Measurements from ENCODE around the gene GJD3. TPM values are rescaled to one million over a fixed set of nuclear protein-coding genes. Genes with fewer than 3 reads are reported as not detected.
"Not testable (repeated sequence)": the region's sequence is repeated elsewhere in the genome, so short reads cannot be mapped to it uniquely, and the experiment has no call there.

GJD3 gene
- total and polyA plus RNA-seq, 2 of the 4 experiments (the other 2 are of a cell fraction) = 0.10 TPM; not detected in 1

GRCh38 chr17:40369923-40370322 lies 5.4 kb upstream of the GJD3 start:
- no peak overlapping the region for H3K56ac ChIP-seq (ENCODE audit: extremely low read depth, insufficient read depth, low read length)
- no peak overlapping the region for H2BK5ac ChIP-seq (ENCODE audit: low read depth, low read length, poor library complexity, severe bottlenecking)
- no peaks in the 10 kb centered on the region for H3K9me1 ChIP-seq (ENCODE audit: insufficient read depth, low read length)
- no peaks in the 10 kb centered on the region for H4K20me1 ChIP-seq (ENCODE audit: insufficient read depth, low read length)
- H3K4me2 ChIP-seq (ENCODE audit: low read depth, low read length) = no peak overlapping the region
- no peak overlapping the region for H2AFZ ChIP-seq (replicated peaks; ENCODE audit: low read length, poor library complexity)
- no peaks in the 10 kb centered on the region for H3K36me3 ChIP-seq (ENCODE audit: control insufficient read depth, insufficient read depth, low read length)
- H2BK120ac ChIP-seq (ENCODE audit: low read depth, low read length) = no peak overlapping the region
- 100% methylated on average over 2 of the region's 7 CpGs; no CpG with 5 or more reads in 1 of the 2 experiments for WGBS, 2 experiments (ENCODE audit: extremely low coverage in 2 of 2, insufficient read length in 1 of 2)
- no peak overlapping the region for H2BK20ac ChIP-seq (ENCODE audit: low read depth, low read length)
- no peak for ATAC-seq (ENCODE audit: low read depth)
- DNase-seq = no peak
- TF ChIP-seq FOS (IDR thresholded peaks at IDR 0.05; ENCODE audit: low read depth, low read length) = no peak
- TF ChIP-seq ELK1 (IDR thresholded peaks at IDR 0.05; ENCODE audit: borderline replicate concordance, low read depth, low read length) = no peak
- no peak for TF ChIP-seq MXI1 (IDR thresholded peaks at IDR 0.05; ENCODE audit: borderline replicate concordance, low read depth, low read length)
- no peak for TF ChIP-seq BHLHE40 (IDR thresholded peaks at IDR 0.05; ENCODE audit: low read depth, low read length)
- TF ChIP-seq CHD1 (IDR thresholded peaks at IDR 0.05; ENCODE audit: low read depth, low read length) = no peak
- no peak for TF ChIP-seq RAD21 (IDR thresholded peaks at IDR 0.05; ENCODE audit: low read length)
- TF ChIP-seq MAZ (IDR thresholded peaks at IDR 0.05; ENCODE audit: borderline replicate concordance, low read depth, low read length) = no peak
- TF ChIP-seq RCOR1 (IDR thresholded peaks at IDR 0.05; ENCODE audit: insufficient replicate concordance, low read length) = no peak
- H3K4me3 ChIP-seq (ENCODE audit: insufficient read depth, low read depth, low read length) = no peak overlapping the region
- H2BK15ac ChIP-seq (ENCODE audit: low read depth, low read length) = no peak overlapping the region
- peak overlapping the region; percentile 24 for H2AK9ac ChIP-seq (replicated peaks; ENCODE audit: low read depth, low read length, poor library complexity)
- no peak overlapping the region for H2AK5ac ChIP-seq (ENCODE audit: low read depth, low read length)
- H3K23ac ChIP-seq (ENCODE audit: low read depth, low read length) = no peak overlapping the region
- H3K27ac ChIP-seq (ENCODE audit: insufficient read depth, low read length) = no peak overlapping the region
- H3K4me1 ChIP-seq (ENCODE audit: control insufficient read depth, insufficient read depth, low read length) = no peaks in the 10 kb centered on the region
- intact Hi-C loops (cut with micrococcal nuclease) = loop anchor here (10.0 kb wide), 1 partner anchor 425 kb away; the partner anchor contains the start of gene KRT28
- no peak overlapping the region for H4K91ac ChIP-seq (ENCODE audit: insufficient read depth, low read depth, low read length)
- no peak overlapping the region for H4K8ac ChIP-seq (ENCODE audit: low read depth in 2 of 2, low read length in 2 of 2)
- no peak overlapping the region for H3K9ac ChIP-seq (ENCODE audit: low read depth, low read length)
- no peak overlapping the region for H3K18ac ChIP-seq (ENCODE audit: low read depth, low read length)
- H3K14ac ChIP-seq (replicated peaks; ENCODE audit: low read depth, low read length) = no peak overlapping the region
- 0 out of 2 replicates have a peak, but pooled peaks cover 2% of the 10 kb centered on the region for H3K9me3 ChIP-seq (ENCODE audit: control insufficient read depth, insufficient read depth, low read length)
- in situ Hi-C loops (cut with MboI; ENCODE audit: low sequenced_read_pairs) = loop anchor here (25.0 kb wide), 2 partner anchors 417 to 1292 kb away; partner anchors contain the start of genes KRT27 and KRT28
- H3K79me1 ChIP-seq (ENCODE audit: low read depth in 1 of 2, low read length in 2 of 2) = no peaks in the 10 kb centered on the region
- dilution Hi-C loops (cut with HindIII; ENCODE audit: low sequenced_read_pairs, unreplicated experiment) = no loop called here
- ChIA-PET CTCF (no interaction called here), POLR2A (ENCODE audit: unreplicated experiment) (no interaction called here)
- no peaks in the 10 kb centered on the region for H3K27me3 ChIP-seq (ENCODE audit: control insufficient read depth, insufficient read depth, low read length)
- no TSS peak for BruUV-seq (replicated peaks)
- no peak overlapping the region for H4K5ac ChIP-seq (ENCODE audit: low read depth, low read length)
- no peak overlapping the region for H3K4ac ChIP-seq (ENCODE audit: low read depth, low read length)

- intact Hi-C loops (cut with micrococcal nuclease) (loop anchor here (10.0 kb wide), 1 partner anchor 427 kb away; the partner anchor contains the start of gene KRT28), in situ Hi-C loops (cut with MboI; ENCODE audit: low sequenced_read_pairs) (loop anchor here (25.0 kb wide), 2 partner anchors 420 to 1295 kb away; partner anchors contain the start of genes KRT27 and KRT28)
- H2AFZ ChIP-seq (replicated peaks; ENCODE audit: low read length, poor library complexity); H3K14ac ChIP-seq (replicated peaks; ENCODE audit: low read depth, low read length); H3K36me3 ChIP-seq (ENCODE audit: control insufficient read depth, insufficient read depth, low read length); H3K4me1 ChIP-seq (ENCODE audit: control insufficient read depth, insufficient read depth, low read length); ATAC-seq (ENCODE audit: low read depth); H3K9ac ChIP-seq (ENCODE audit: low read depth, low read length); H3K27me3 ChIP-seq (ENCODE audit: control insufficient read depth, insufficient read depth, low read length); dilution Hi-C loops (cut with HindIII; ENCODE audit: low sequenced_read_pairs, unreplicated experiment); H2BK15ac ChIP-seq (ENCODE audit: low read depth, low read length); H2BK5ac ChIP-seq (ENCODE audit: low read depth, low read length, poor library complexity, severe bottlenecking); H2AK9ac ChIP-seq (replicated peaks; ENCODE audit: low read depth, low read length, poor library complexity); BruUV-seq (replicated peaks); H2BK120ac ChIP-seq (ENCODE audit: low read depth, low read length); H3K4me3 ChIP-seq (ENCODE audit: insufficient read depth, low read depth, low read length); H3K18ac ChIP-seq (ENCODE audit: low read depth, low read length); H3K56ac ChIP-seq (ENCODE audit: extremely low read depth, insufficient read depth, low read length); H4K8ac ChIP-seq (ENCODE audit: low read depth in 2 of 2, low read length in 2 of 2); H3K4me2 ChIP-seq (ENCODE audit: low read depth, low read length); H4K5ac ChIP-seq (ENCODE audit: low read depth, low read length); H2BK20ac ChIP-seq (ENCODE audit: low read depth, low read length); POLR2A ChIA-PET (ENCODE audit: unreplicated experiment); H3K9me3 ChIP-seq (ENCODE audit: control insufficient read depth, insufficient read depth, low read length); H2AK5ac ChIP-seq (ENCODE audit: low read depth, low read length); H3K23ac ChIP-seq (ENCODE audit: low read depth, low read length); DNase-seq; CTCF ChIA-PET; H3K9me1 ChIP-seq (ENCODE audit: insufficient read depth, low read length); H4K91ac ChIP-seq (ENCODE audit: insufficient read depth, low read depth, low read length); H4K20me1 ChIP-seq (ENCODE audit: insufficient read depth, low read length); H3K79me1 ChIP-seq (ENCODE audit: low read depth in 1 of 2, low read length in 2 of 2); H3K4ac ChIP-seq (ENCODE audit: low read depth, low read length); H3K27ac ChIP-seq (ENCODE audit: insufficient read depth, low read length): not testable (repeated sequence)
- WGBS, 2 experiments (ENCODE audit: extremely low coverage in 2 of 2, insufficient read length in 1 of 2) = 91% methylated on average over 4 of the region's 9 CpGs; no CpG with 5 or more reads in 1 of the 2 experiments
These were observed 3.2 kb upstream of the GJD3 start for GRCh38 chr17:40367728-40368127.
